Progenitor cell of endocrine pancreas (in vitro differentiated cells): ENCODE measurements around the gene PPP2R2D. TPM values are rescaled to one million over a fixed set of nuclear protein-coding genes. Genes with fewer than 3 reads are reported as not detected.

Experiments
- DNase-seq: peaks from one replicate; pipeline ENCODE4 v3.0.0; 2021; ENCODE audit warnings: low spot score; ENCODE audit not compliant: unreplicated experiment
- H3K27ac Mint-ChIP-seq: 2 replicates; pipeline ENCODE4 v1.8.0; 2021; ENCODE audit warnings: mild to moderate bottlenecking, moderate library complexity, mixed read lengths
- H3K27me3 Mint-ChIP-seq: 2 replicates; pipeline ENCODE4 v1.8.0; 2021; ENCODE audit warnings: mixed read lengths
- H3K36me3 Mint-ChIP-seq: 2 replicates; pipeline ENCODE4 v1.8.0; 2022; ENCODE audit warnings: mixed read lengths; ENCODE audit not compliant: insufficient read depth
- H3K4me1 Mint-ChIP-seq: 2 replicates; pipeline ENCODE4 v1.8.0; 2021; ENCODE audit warnings: low read depth, mixed read lengths
- H3K4me3 Mint-ChIP-seq: 2 replicates; pipeline ENCODE4 v1.8.0; 2021; ENCODE audit warnings: low read depth, mild to moderate bottlenecking, moderate library complexity, mixed read lengths
- H3K9me3 Mint-ChIP-seq: 2 replicates; pipeline ENCODE4 v1.8.0; 2021; ENCODE audit warnings: low read depth, mixed read lengths
- total RNA-seq: library from RNA; stranded (reverse); gene quantifications from 2 replicates; pipeline ENCODE4 v1.2.1, GENCODE V29; 2021
- TF ChIP-seq, protein P1 (sequence below): fragments of 200-600 bp; sonication (generic); IDR thresholded peaks from one replicate; pipeline ENCODE4 v1.5.0; 2021; ENCODE audit warnings: antibody characterized with exemption, mild to moderate bottlenecking; ENCODE audit not compliant: unreplicated experiment

PPP2R2D gene
- total RNA-seq, 1 donor from 2014 or later: 43.6 TPM

DNA sequence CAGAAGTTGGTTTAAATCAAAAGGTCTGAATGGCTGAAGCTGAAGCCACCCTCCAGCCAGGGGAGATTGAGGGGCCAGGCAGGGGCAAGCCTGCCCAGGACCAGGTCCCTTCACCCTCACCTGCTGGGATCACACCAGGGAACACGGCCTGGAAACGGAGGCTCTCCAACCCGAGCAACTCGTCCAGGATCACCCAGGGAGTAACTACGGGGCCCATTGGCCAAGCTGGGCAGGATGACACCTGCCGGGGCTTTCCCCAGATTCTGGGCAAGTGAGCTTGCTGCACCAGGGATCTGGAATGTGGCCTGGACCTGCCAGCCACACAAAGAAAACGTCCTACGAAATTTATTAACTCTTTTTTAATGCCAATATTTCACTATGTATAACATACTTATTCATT lies 30.4 kb upstream of the PPP2R2D start:
- H3K27ac Mint-ChIP-seq: no peak overlapping the region
- TF ChIP-seq, protein P1, sequence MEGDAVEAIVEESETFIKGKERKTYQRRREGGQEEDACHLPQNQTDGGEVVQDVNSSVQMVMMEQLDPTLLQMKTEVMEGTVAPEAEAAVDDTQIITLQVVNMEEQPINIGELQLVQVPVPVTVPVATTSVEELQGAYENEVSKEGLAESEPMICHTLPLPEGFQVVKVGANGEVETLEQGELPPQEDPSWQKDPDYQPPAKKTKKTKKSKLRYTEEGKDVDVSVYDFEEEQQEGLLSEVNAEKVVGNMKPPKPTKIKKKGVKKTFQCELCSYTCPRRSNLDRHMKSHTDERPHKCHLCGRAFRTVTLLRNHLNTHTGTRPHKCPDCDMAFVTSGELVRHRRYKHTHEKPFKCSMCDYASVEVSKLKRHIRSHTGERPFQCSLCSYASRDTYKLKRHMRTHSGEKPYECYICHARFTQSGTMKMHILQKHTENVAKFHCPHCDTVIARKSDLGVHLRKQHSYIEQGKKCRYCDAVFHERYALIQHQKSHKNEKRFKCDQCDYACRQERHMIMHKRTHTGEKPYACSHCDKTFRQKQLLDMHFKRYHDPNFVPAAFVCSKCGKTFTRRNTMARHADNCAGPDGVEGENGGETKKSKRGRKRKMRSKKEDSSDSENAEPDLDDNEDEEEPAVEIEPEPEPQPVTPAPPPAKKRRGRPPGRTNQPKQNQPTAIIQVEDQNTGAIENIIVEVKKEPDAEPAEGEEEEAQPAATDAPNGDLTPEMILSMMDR: no peak
- no peak overlapping the region for H3K4me3 Mint-ChIP-seq
- H3K36me3 Mint-ChIP-seq: no peaks in the 10 kb centered on the region
- peaks cover 18% of the 10 kb centered on the region for H3K27me3 Mint-ChIP-seq
- no peak for DNase-seq
- H3K4me1 Mint-ChIP-seq: peaks cover 1% of the 10 kb centered on the region
- no peaks in the 10 kb centered on the region for H3K9me3 Mint-ChIP-seq

GRCh38 chr10:131870831-131871672 lies 29.8 kb upstream of the PPP2R2D start:
- DNase-seq: no peak
- no peaks in the 10 kb centered on the region for H3K9me3 Mint-ChIP-seq
- TF ChIP-seq, protein P1: no peak
- H3K27me3 Mint-ChIP-seq: peaks cover 18% of the 10 kb centered on the region
- H3K36me3 Mint-ChIP-seq: no peaks in the 10 kb centered on the region
- no peak overlapping the region for H3K27ac Mint-ChIP-seq
- H3K4me1 Mint-ChIP-seq: peaks cover 1% of the 10 kb centered on the region
- no peak overlapping the region for H3K4me3 Mint-ChIP-seq

DNA sequence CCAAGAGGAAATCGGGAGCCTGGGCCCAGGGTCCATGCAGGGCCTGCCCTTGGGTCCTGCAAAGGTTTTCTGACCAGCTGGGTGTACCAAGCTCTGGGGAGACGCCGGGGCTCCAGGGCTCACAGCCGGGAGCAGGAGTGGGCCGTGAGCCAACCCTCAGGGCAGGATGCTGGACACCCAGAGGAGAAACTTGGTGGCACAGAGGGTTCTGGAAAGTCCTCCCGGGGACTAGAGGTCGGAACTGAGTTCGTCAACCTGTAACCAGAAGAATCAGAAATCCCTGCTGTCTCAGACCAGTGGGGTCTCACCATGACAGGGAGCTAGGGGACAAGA lies 29.2 kb upstream of the PPP2R2D start:
- H3K36me3 Mint-ChIP-seq: no peaks in the 10 kb centered on the region
- H3K4me3 Mint-ChIP-seq: no peak overlapping the region
- DNase-seq: no peak
- no peaks in the 10 kb centered on the region for H3K9me3 Mint-ChIP-seq
- TF ChIP-seq, protein P1: no peak
- peaks cover 19% of the 10 kb centered on the region for H3K27me3 Mint-ChIP-seq
- H3K27ac Mint-ChIP-seq: no peak overlapping the region
- H3K4me1 Mint-ChIP-seq: peaks cover 1% of the 10 kb centered on the region

DNA sequence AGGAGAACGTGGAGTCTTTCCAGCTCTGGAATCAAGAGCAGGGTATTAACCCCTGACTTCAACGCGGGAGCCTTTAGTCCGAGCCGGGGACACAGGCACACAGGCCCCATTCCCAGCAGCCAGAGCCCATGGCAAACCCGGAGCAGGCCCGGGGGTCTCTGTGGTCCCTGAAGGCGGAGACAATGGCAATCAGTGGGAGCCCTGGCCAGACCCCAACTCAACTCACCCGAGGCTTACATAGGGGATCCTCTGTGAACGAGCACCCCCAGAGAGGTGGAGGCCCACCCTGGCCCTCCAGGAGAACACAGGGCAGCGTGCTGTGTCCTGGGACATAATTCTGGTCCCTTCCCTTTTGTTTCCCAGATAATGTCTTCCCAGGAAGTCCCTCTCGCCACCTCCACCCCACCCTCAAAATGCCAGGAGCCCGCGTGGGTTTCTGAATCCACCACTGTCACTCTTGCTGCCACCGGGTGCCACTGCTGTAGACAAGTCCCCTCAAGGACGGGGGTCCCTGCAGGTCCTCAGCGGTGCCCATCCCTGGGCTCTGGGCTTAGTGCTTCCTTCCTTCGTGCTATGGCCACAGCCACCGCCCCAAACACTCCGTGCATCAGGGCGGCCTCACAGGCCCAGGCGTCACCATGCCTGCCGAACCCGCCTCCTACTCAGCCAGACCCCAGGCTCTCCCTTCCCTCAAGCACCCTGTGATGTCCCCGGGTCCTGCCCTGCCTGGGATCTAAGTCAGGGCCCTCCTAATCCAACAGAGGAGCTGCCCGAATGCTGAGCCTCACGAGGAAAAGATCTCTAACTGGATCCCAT lies 28.6 kb upstream of the PPP2R2D start:
- Mint-ChIP-seq H3K27me3 (peaks cover 21% of the 10 kb centered on the region), H3K36me3 (no peaks in the 10 kb centered on the region), H3K4me1 (peaks cover 1% of the 10 kb centered on the region), H3K27ac (no peak overlapping the region), H3K9me3 (no peaks in the 10 kb centered on the region), H3K4me3 (no peak overlapping the region)
- DNase-seq: no peak
- TF ChIP-seq, protein P1: no peak

- H3K36me3 Mint-ChIP-seq: no peaks in the 10 kb centered on the region
- H3K27me3 Mint-ChIP-seq: peaks cover 22% of the 10 kb centered on the region
- H3K27ac Mint-ChIP-seq: no peak overlapping the region
- peaks cover 1% of the 10 kb centered on the region for H3K4me1 Mint-ChIP-seq
- no peak for DNase-seq
- H3K9me3 Mint-ChIP-seq: no peaks in the 10 kb centered on the region
- TF ChIP-seq, protein P1: no peak
- H3K4me3 Mint-ChIP-seq: no peak overlapping the region
Measured at GRCh38 chr10:131872827-131873375, 27.9 kb upstream of the PPP2R2D start.
